NB4 (cell line): ENCODE measurements around the gene VPS35L.

Experiments
- CTCF ChIP-seq: IDR thresholded peaks from one replicate; pipeline ENCODE4 v1.5.1; 2012; ENCODE audit warnings: low read depth, low read length
- MYC ChIP-seq: IDR thresholded peaks from 2 replicates; pipeline ENCODE4 v1.6.1; 2011; ENCODE audit warnings: low read depth, low read length
- POLR2A ChIP-seq: IDR thresholded peaks from 2 replicates; pipeline ENCODE4 v1.6.1; 2011; ENCODE audit warnings: mild to moderate bottlenecking; ENCODE audit not compliant: insufficient read length; ENCODE audit errors: extremely low read depth

- no peak for TF ChIP-seq CTCF
- TF ChIP-seq MYC = no peak
- no peak for TF ChIP-seq POLR2A
These were observed 145.6 kb downstream of the VPS35L start for GRCh38 chr16:19701091-19701490.
